OCI-M2 (cell line): ENCODE data around the gene ATP9B.

Experiments used
- DNase-seq: peaks from one replicate; lab custom pipeline; 2025; ENCODE audit not compliant: unreplicated experiment; lab: John Stamatoyannopoulos, UW

Gene ATP9B

GRCh38 chr18:79195716-79196683, 126.8 kb downstream of the ATP9B start:
- no peak for DNase-seq

GRCh38 chr18:79197531-79197930, 128.3 kb downstream of the ATP9B start:
- no peak for DNase-seq

- no peak for DNase-seq
These were observed 130.6 kb downstream of the ATP9B start for GRCh38 chr18:79199691-79200374.

GRCh38 chr18:79200546-79201268, 131.5 kb downstream of the ATP9B start:
- no peak for DNase-seq

GRCh38 chr18:79203017-79203605, 133.9 kb downstream of the ATP9B start:
- DNase-seq, result no peak

DNA sequence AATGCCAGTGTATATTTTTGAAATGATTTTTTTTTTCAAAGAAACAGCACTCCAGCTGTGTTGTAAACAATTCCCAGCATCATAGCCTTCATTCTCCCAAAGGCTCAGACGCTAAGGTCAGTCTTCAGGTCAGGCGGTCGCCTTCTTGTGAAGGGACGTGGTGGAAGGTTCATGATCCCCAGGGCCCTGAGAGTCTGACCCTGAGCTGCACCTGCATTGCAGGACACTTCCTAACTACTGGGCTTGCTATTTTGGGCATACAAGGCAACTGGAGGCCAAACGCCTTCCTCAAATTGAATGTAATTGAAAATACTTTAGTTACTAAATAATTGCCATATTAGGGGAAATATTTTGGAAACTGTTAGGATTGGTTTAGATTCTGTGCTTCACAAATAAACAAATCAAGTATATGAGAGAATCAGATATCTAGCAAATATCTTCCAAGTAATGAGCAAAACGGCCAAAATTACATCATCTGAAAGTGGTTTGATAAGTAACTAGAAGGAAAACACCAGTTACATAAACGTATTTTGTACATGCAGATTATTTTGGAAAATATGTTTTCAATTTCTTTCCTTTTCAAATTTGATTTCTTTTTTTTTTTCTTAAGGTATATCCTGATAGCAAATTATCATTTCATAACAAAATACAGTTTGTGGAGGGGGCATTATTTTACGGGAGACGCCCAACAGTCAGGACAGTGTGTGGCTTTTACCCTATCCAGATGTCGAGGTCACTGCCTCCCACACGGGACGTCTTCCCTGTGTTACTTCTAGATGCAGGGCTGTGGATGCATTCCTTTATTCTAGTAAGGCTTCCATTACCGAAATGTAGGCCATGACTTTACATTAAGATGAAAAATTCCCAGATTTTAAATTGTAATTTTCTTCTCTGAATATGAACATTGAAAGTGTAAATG, 136.0 kb downstream of the ATP9B start:
- DNase-seq, result no peak

DNA sequence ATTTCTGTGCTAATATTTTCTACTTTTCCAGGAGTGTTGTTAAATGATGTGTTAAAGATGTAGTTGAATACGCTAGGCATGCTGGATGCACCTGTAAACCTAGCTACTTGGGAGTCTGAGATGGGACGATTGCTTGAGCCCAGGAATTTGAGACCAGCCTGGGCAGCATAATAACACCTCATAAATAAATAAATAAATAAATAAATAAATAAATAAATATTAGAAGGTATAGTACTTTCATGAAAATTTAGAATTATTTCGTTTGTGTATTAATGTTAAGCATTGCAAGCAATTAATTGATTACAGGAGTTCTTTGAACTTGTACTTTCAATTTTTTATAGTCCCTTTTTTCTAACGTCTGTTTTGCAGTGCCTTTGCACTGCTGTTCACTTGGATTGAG, 137.2 kb downstream of the ATP9B start:
- no peak for DNase-seq

- no peak for DNase-seq
These were observed 139.7 kb downstream of the ATP9B start for GRCh38 chr18:79208906-79209305.

DNA sequence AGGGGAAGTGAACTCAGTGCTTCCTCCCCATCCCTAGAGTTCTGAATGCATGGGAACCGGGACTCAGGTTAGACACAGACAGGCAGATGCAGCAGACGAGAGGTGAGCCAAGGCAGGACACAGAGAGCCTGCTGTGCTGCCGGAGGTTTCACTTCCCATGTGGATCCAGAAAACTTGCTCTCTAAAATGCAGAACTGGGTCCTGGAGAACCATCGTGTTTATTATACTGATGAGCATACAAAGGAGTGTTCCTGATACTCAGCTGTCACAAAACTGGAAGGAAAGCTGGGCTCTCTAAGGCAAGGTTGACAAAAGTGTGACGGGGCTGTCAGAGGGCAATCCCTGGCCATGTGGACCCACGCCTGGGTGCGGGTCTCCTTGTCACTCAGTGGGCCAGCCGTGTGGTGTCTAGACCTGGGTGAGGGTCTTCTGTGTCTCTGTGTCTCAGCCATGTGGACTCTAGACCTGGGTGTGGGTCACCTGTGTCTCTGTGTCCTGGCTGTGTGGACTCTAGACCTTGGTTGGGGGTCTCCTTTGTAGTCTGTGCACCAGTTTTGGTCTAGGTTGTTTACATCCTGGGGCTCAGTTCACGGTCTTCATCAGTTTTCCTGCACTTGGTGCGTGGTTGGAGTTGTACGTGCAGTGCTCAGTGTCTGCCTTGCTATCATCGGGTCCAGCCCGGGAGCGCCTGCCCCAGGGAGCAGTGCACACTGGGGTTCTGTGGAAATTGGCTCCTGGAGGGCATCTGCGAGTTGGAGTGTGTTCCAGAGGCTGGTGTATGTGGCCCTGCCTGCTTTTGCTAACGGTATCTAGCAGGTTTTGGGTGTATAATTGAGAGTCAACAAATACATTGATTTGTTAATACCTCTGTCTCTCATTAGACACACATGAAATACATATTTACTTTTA, 141.1 kb downstream of the ATP9B start:
- no peak for DNase-seq

GRCh38 chr18:79211844-79212243, 142.7 kb downstream of the ATP9B start:
- DNase-seq, result no peak

DNA sequence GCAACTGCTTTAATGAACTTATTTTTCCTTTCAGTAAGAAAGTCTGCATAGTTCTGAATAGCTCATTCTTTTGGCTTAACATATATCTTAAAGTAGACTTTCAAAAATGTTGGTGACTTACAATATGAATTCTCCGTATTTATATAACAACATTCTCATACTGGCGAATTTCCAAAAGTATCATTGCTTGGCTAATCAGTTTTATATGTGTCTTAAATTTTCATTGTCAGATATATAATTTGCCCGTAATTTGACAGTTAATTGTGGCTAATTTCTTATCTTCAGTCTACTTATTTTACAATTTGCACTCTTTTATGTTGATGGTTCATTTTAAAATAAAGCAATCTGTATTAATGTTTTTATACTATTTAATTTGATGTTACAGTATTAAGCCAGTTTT, 144.9 kb downstream of the ATP9B start:
- no peak for DNase-seq

DNA sequence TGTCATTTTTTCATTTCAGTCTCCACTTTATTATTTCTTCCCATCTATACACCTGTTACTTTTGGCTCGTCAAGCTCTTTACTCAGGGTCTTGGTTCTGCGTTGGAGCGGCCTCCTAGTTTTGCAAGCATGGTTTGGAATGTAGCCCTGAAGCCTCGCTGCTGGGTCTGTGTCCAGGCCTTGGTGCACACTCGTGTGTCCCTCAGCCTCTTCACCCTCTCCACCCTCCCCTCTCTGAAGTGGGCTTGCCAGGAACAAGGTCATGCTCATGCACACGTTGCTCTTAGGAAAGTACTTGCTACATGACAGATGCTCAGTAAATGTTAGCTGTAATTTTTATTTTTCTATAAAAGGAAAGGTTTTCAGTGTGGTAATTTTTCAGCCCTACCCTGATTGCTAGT, 147.0 kb downstream of the ATP9B start:
- no peak for DNase-seq

DNA sequence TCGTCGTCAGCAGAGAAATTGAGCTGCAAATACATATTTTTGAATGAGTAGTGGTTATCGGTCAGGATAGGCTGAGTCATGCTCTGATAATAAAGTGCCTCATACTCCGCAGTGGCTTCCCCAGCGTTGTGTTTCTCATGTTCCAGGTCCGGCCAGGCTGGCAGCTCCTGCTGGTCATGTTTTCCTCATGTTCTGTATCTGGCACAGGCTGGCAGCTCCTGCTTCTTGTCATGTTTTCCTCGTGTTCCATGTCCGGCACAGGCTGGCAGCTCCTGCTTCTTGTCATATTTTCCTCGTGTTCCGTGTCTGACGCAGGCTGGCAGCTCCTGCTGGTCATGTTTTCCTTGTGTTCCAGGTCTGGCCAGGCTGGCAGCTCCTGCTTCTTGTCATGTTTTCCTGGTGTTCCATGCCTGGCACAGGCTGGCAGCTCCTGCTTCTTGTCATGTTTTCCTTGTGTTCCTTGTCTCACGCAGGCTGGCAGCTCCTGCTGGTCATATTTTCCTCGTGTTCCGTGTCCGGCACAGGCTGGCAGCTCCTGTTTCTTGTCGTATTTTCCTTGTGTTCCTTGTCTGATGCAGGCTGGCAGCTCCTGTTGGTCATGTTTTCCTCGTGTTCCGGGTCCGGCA, 148.9 kb downstream of the ATP9B start:
- no peak for DNase-seq

GRCh38 chr18:79218605-79219190, 149.5 kb downstream of the ATP9B start:
- no peak for DNase-seq

- no peak for DNase-seq
These were observed 151.9 kb downstream of the ATP9B start for GRCh38 chr18:79221136-79221535.

GRCh38 chr18:79222790-79223189, 153.6 kb downstream of the ATP9B start:
- DNase-seq, result no peak

GRCh38 chr18:79223431-79223830, 154.2 kb downstream of the ATP9B start:
- no peak for DNase-seq

GRCh38 chr18:79224381-79224780, 155.2 kb downstream of the ATP9B start:
- DNase-seq, result no peak
